AG04450 (cell line): ENCODE measurements around the gene OAT. TPM values are rescaled to one million over a fixed set of nuclear protein-coding genes. Genes with fewer than 3 reads are reported as not detected.

Experiments
- CTCF ChIA-PET: fragments of 300-600, 350-600 bp; formaldehyde crosslinking; extraction: SDS; loops from one replicate; lab custom pipeline; 2022; ENCODE audit warnings: antibody characterized with exemption, inconsistent platforms; lab: Charles Lee
- POLR2A ChIA-PET: fragments of 350-600 bp; formaldehyde crosslinking; extraction: SDS; loops from one replicate; lab custom pipeline; 2021; ENCODE audit warnings: antibody characterized with exemption, inconsistent platforms; lab: Yijun Ruan, JAX
- DNase-seq: peaks from one replicate; pipeline ENCODE4 v3.0.0-alpha.2; 2011; ENCODE audit warnings: low read depth, low spot score
- H3K27ac ChIP-seq: one replicate; pipeline ENCODE4 v1.5.1; 2012; ENCODE audit warnings: low read depth, low read length, control low read depth
- H3K27me3 ChIP-seq: one replicate; pipeline ENCODE4 v1.6.0; 2012; ENCODE audit warnings: low read length; ENCODE audit not compliant: control insufficient read depth, insufficient read depth
- H3K4me3 ChIP-seq: 2 replicates; pipeline ENCODE4 v1.5.1; 2011; ENCODE audit warnings: mild to moderate bottlenecking, low read depth, low read length, control low read depth
- H3K9me3 ChIP-seq: 2 replicates; pipeline ENCODE4 v1.5.1; 2012; ENCODE audit warnings: low read length; ENCODE audit not compliant: control insufficient read depth, insufficient read depth
- polyA plus RNA-seq: library from polyadenylated mRNA; depleted of rRNA; stranded (reverse); fragments of >200 nt; gene quantifications from 2 replicates; pipeline ENCODE4 v1.2.3, GENCODE V29; 2011; rRNA removed
- TF ChIP-seq, protein P1 (sequence below): IDR thresholded peaks from 2 replicates; pipeline ENCODE4 v1.5.1; 2011; ENCODE audit warnings: low read depth, low read length, control low read depth, inconsistent platforms

Gene OAT
- polyA plus RNA-seq, 1 experiment: 182 TPM

DNA sequence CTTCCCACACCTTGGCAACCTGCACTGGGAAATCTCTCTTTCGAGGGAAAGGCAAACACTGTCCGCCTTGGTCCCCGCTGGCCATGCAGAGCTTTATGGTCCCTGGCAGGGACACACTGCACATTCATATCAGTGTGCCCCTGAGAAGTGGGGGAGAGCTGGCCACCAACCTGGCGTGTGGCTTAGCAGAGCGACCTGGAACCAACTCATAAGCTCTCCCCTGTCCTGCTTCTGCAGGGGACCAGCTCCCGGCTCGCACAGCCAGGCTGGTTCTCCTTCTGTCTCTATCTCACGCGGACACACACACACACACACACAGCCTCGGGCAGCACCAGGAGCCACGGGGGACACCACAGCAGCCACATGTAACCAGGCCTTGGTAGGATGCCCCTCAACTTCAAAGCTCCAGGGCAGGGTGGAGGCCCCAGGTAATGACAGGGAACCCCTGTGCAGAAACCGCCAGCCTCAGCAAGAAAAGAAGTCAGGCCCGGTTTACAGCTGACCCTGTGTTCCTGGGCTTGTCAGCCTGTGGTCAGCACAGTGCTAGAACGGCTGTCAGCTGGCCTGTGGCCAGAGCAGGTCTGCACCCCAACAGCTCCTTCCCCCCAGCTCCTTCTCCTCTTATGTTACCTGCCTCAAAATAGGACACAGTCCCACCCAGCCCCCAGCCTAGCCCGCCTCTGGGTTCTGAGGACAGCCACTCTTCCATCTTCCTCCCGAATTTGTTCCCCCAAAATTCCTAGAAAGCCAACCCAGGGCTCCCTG lies 69.3 kb downstream of the OAT start:
- H3K4me3 ChIP-seq: no peak overlapping the region
- H3K9me3 ChIP-seq: no peaks in the 10 kb centered on the region
- TF ChIP-seq, protein P1, sequence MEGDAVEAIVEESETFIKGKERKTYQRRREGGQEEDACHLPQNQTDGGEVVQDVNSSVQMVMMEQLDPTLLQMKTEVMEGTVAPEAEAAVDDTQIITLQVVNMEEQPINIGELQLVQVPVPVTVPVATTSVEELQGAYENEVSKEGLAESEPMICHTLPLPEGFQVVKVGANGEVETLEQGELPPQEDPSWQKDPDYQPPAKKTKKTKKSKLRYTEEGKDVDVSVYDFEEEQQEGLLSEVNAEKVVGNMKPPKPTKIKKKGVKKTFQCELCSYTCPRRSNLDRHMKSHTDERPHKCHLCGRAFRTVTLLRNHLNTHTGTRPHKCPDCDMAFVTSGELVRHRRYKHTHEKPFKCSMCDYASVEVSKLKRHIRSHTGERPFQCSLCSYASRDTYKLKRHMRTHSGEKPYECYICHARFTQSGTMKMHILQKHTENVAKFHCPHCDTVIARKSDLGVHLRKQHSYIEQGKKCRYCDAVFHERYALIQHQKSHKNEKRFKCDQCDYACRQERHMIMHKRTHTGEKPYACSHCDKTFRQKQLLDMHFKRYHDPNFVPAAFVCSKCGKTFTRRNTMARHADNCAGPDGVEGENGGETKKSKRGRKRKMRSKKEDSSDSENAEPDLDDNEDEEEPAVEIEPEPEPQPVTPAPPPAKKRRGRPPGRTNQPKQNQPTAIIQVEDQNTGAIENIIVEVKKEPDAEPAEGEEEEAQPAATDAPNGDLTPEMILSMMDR: no peak
- POLR2A ChIA-PET: interaction anchor here (1.7 kb wide), 1 partner anchor 9 kb away, joined by 3 read pairs; no protein-coding TSS in a partner anchor
- CTCF ChIA-PET: no interaction called here
- H3K27ac ChIP-seq: no peak overlapping the region
- H3K27me3 ChIP-seq: peaks cover 2% of the 10 kb centered on the region
- DNase-seq: no peak

DNA sequence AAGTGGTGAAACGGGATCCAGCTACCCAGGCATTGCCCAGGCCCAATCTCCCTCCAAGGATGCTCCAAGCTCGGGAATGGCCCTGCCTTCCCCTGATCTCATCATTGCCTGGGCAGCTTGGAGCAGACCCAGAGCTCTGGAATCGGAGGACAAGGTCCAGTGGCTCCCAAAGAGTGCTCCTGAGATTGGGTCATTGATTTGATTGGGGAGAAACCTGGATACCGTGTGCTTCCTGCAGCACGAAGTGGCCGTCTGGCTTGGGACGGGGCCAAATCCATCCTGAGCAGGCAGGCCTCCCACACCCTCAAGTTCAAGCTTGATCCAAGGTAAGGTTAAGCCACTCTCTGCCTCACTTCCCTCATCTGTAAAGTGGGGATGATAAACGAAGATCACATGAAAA lies 69.9 kb downstream of the OAT start:
- DNase-seq: no peak
- H3K27me3 ChIP-seq: peaks cover 2% of the 10 kb centered on the region
- no peaks in the 10 kb centered on the region for H3K9me3 ChIP-seq
- no peak overlapping the region for H3K27ac ChIP-seq
- H3K4me3 ChIP-seq: no peak overlapping the region
- TF ChIP-seq, protein P1: no peak
- ChIA-PET CTCF (no interaction called here), POLR2A (interaction anchor here (1.7 kb wide), 1 partner anchor 9 kb away, joined by 3 read pairs; no protein-coding TSS in a partner anchor)

DNA sequence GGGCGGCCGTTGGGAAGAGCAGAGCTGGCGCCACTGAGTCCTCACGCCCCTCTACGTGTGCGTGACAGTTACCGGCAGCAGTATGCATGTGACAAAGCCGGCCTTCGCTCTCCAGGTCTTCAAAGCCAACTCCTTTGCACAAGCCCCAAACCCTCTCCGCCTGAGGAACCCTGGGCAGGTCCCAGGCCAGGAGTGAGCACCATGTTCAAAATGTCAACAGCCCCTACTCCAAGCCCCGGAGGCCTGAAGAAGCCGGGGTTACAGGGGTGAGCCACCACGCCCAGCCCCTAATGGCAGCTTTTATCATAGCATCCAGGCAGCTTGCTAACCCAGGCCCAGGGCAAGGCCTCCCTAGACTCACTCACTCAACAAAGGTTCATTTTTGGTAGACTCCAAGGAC lies 70.8 kb downstream of the OAT start:
- CTCF ChIA-PET: no interaction called here
- no peak for DNase-seq

More for the DNA sequence above, 70.8 kb downstream of the OAT start:
- TF ChIP-seq, protein P1: no peak
- peaks cover 2% of the 10 kb centered on the region for H3K27me3 ChIP-seq
- no peak overlapping the region for H3K4me3 ChIP-seq
- H3K9me3 ChIP-seq: no peaks in the 10 kb centered on the region
- POLR2A ChIA-PET: interaction anchor here (1.7 kb wide), 1 partner anchor 8 kb away, joined by 3 read pairs; no protein-coding TSS in a partner anchor
- no peak overlapping the region for H3K27ac ChIP-seq

Other genes with a start within 250 kb of the OAT start
- not detected in 2 replicates for gene NKX1-2, start 31.1 kb upstream of the OAT start, polyA plus RNA-seq
- 7.1 and 9.6 TPM in 2 replicates for gene LHPP, start 42.9 kb upstream of the OAT start, polyA plus RNA-seq